Fibroblast of lung (primary cell): ENCODE results near the gene SLC18B1.

Experiments used
- EZH2 ChIP-seq: IDR thresholded peaks from 2 replicates; pipeline ENCODE4 v1.5.1; 2012; ENCODE audit warnings: low read length, control low read depth, mild to moderate bottlenecking; ENCODE audit errors: missing control alignments
- TF ChIP-seq, protein P1 (sequence below), 2 donors: IDR thresholded peaks in 1 of 2; conservative IDR thresholded peaks in 1 of 2; 1 replicate in 1 of 2; 2 replicates in 1 of 2; pipeline ENCODE4 v1.5.1; 2011 to 2012; ENCODE audit warnings: low read length in 2 of 2, control low read depth in 1 of 2, inconsistent platforms in 1 of 2, low read depth in 1 of 2, mild to moderate bottlenecking in 1 of 2

DNA sequence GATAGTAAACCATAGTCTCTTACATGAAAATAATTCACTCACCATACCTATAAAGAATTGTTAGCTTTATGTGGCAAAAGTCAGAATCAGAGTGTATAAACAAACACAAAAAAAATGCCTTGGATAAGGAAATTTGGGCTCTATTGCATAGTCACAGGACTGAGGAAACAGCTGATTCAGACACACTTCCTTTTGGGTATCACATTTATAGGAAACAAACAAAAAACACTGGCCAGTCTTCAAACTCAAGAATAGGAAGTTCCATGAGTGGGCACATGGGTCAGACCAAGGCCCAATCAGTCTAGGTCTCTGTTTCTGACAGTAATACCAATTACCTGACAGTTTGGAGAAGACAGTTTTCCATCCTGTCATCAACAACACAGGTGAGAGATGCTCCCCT is 8.0 kb downstream of the SLC18B1 start:
- TF ChIP-seq, protein P1, sequence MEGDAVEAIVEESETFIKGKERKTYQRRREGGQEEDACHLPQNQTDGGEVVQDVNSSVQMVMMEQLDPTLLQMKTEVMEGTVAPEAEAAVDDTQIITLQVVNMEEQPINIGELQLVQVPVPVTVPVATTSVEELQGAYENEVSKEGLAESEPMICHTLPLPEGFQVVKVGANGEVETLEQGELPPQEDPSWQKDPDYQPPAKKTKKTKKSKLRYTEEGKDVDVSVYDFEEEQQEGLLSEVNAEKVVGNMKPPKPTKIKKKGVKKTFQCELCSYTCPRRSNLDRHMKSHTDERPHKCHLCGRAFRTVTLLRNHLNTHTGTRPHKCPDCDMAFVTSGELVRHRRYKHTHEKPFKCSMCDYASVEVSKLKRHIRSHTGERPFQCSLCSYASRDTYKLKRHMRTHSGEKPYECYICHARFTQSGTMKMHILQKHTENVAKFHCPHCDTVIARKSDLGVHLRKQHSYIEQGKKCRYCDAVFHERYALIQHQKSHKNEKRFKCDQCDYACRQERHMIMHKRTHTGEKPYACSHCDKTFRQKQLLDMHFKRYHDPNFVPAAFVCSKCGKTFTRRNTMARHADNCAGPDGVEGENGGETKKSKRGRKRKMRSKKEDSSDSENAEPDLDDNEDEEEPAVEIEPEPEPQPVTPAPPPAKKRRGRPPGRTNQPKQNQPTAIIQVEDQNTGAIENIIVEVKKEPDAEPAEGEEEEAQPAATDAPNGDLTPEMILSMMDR (conservative IDR thresholded peaks at IDR 0.05 in 1 of 2, IDR thresholded peaks at IDR 0.05 in 1 of 2; ENCODE audit: low read depth in 1 of 2, low read length in 2 of 2) = no peak
- no peak for TF ChIP-seq EZH2
